HEK293 (cell line): ENCODE measurements around the gene GMPR.

ENCODE experiments used
- CTCF ChIA-PET: fragments of 350-600 bp; formaldehyde crosslinking; extraction: SDS; loops from one replicate; lab custom pipeline; 2021; ENCODE audit warnings: antibody characterized with exemption; lab: Yijun Ruan, JAX
- POLR2A ChIA-PET: fragments of 300-600 bp; formaldehyde crosslinking; extraction: SDS; loops from one replicate; lab custom pipeline; 2020; ENCODE audit warnings: antibody characterized with exemption, inconsistent platforms; lab: Yijun Ruan, JAX
- H3K27ac ChIP-seq: fragments of 200-500 bp; sonication (Bioruptor generic); 2 replicates; pipeline ENCODE4 v1.5.1; 2014; ENCODE audit warnings: low read depth, low read length, control low read depth, inconsistent platforms; ENCODE audit errors: extremely low read depth
- H3K36me3 ChIP-seq, 2 experiments: fragments of 200-500 bp in 1 of 2; sonication (Bioruptor generic) in 1 of 2; 1 replicate in 1 of 2; 2 replicates in 1 of 2; pipeline ENCODE4 v1.5.1; 2014 to 2017; ENCODE audit warnings: inconsistent platforms in 2 of 2, low read length in 2 of 2; ENCODE audit not compliant: control insufficient read depth in 2 of 2, insufficient read depth in 1 of 2
- H3K4me1 ChIP-seq: fragments of 200-500 bp; sonication (Bioruptor generic); 2 replicates; pipeline ENCODE4 v1.5.1; 2014; ENCODE audit warnings: mild to moderate bottlenecking, low read length, inconsistent platforms; ENCODE audit not compliant: control insufficient read depth, insufficient read depth
- H3K4me3 ChIP-seq: 2 replicates; pipeline ENCODE4 v1.5.1; 2011; ENCODE audit warnings: low read depth, mild to moderate bottlenecking, control low read depth, low read length, moderate library complexity
- H3K9me3 ChIP-seq: fragments of 200-500 bp; sonication (Bioruptor generic); 2 replicates; pipeline ENCODE4 v1.5.1; 2014; ENCODE audit warnings: low read depth, low read length, inconsistent platforms; ENCODE audit not compliant: control insufficient read depth, insufficient read depth
- AEBP2 ChIP-seq: fragments of 450-650 bp; formaldehyde crosslinking; IDR thresholded peaks from 2 replicates; pipeline ENCODE4 v1.5.1; 2016; ENCODE audit warnings: missing biosample characterization, missing genetic modification characterization, borderline replicate concordance
- GLI2 ChIP-seq: fragments of 450-650 bp; formaldehyde crosslinking; IDR thresholded peaks from 2 replicates; pipeline ENCODE4; 2017; ENCODE audit warnings: missing biosample characterization, missing genetic modification characterization, low read depth, borderline replicate concordance
- IKZF3 ChIP-seq: fragments of 450-650 bp; IDR thresholded peaks from 2 replicates; pipeline ENCODE4 v1.5.0; 2018; ENCODE audit warnings: missing biosample characterization, mild to moderate bottlenecking, missing genetic modification characterization, moderate library complexity
- KLF1 ChIP-seq: fragments of 450-650 bp; formaldehyde crosslinking; IDR thresholded peaks from 2 replicates; pipeline ENCODE4 v1.5.1; 2016; ENCODE audit warnings: missing biosample characterization, missing genetic modification characterization
- KLF7 ChIP-seq: fragments of 450-650 bp; formaldehyde crosslinking; IDR thresholded peaks from 2 replicates; pipeline ENCODE4 v1.5.1; 2016; ENCODE audit warnings: missing biosample characterization, missing genetic modification characterization, borderline replicate concordance
- SCRT1 ChIP-seq: fragments of 450-650 bp; formaldehyde crosslinking; IDR thresholded peaks from 2 replicates; pipeline ENCODE4 v1.5.1; 2016; ENCODE audit warnings: missing biosample characterization, missing genetic modification characterization, borderline replicate concordance
- SCRT2 ChIP-seq: fragments of 450-650 bp; formaldehyde crosslinking; IDR thresholded peaks from 2 replicates; pipeline ENCODE4 v1.5.1; 2016; ENCODE audit warnings: missing biosample characterization, missing genetic modification characterization
- TRIM28 ChIP-seq: IDR thresholded peaks from 2 replicates; pipeline ENCODE4 v1.6.1; 2011; ENCODE audit warnings: low read length, control low read depth, borderline replicate concordance
- ZBTB6 ChIP-seq: fragments of 450-650 bp; formaldehyde crosslinking; IDR thresholded peaks from 2 replicates; pipeline ENCODE4 v1.5.1; 2017; ENCODE audit warnings: missing biosample characterization, missing genetic modification characterization
- ZFP41 ChIP-seq: fragments of 450-650 bp; formaldehyde crosslinking; IDR thresholded peaks from 2 replicates; pipeline ENCODE4 v1.5.1; 2016; ENCODE audit warnings: missing biosample characterization, missing genetic modification characterization, borderline replicate concordance
- ZNF211 ChIP-seq: fragments of 450-650 bp; formaldehyde crosslinking; IDR thresholded peaks from 2 replicates; pipeline ENCODE4 v1.5.1; 2016; ENCODE audit warnings: low read depth, missing biosample characterization, missing genetic modification characterization
- ZNF37A ChIP-seq: fragments of 450-650 bp; IDR thresholded peaks from 2 replicates; pipeline ENCODE4 v1.5.1; 2018; ENCODE audit warnings: missing biosample characterization, missing genetic modification characterization
- ZNF398 ChIP-seq: fragments of 450-650 bp; formaldehyde crosslinking; IDR thresholded peaks from 2 replicates; pipeline ENCODE4 v1.5.1; 2017; ENCODE audit warnings: missing biosample characterization, missing genetic modification characterization
- ZNF473 ChIP-seq: fragments of 450-650 bp; formaldehyde crosslinking; IDR thresholded peaks from 2 replicates; pipeline ENCODE4 v1.5.1; 2017; ENCODE audit warnings: missing biosample characterization, missing genetic modification characterization
- ZNF518A ChIP-seq: fragments of 450-650 bp; formaldehyde crosslinking; conservative IDR thresholded peaks from 2 replicates; pipeline ENCODE4 v1.5.1; 2016; ENCODE audit warnings: low read depth, missing biosample characterization, missing genetic modification characterization
- ZNF530 ChIP-seq: fragments of 450-650 bp; formaldehyde crosslinking; IDR thresholded peaks from 2 replicates; pipeline ENCODE4 v1.5.1; 2016; ENCODE audit warnings: low read depth, missing biosample characterization, missing genetic modification characterization
- ZNF585B ChIP-seq: fragments of 450-650 bp; formaldehyde crosslinking; IDR thresholded peaks from 2 replicates; pipeline ENCODE4 v1.5.1; 2016; ENCODE audit warnings: missing biosample characterization, missing genetic modification characterization
- ZNF670 ChIP-seq: fragments of 450-650 bp; formaldehyde crosslinking; IDR thresholded peaks from 2 replicates; pipeline ENCODE4 v1.5.1; 2016; ENCODE audit warnings: missing biosample characterization, missing genetic modification characterization, low read depth
- ZNF777 ChIP-seq: fragments of 450-650 bp; formaldehyde crosslinking; IDR thresholded peaks from 2 replicates; pipeline ENCODE4 v1.5.1; 2017; ENCODE audit warnings: missing biosample characterization, missing genetic modification characterization, borderline replicate concordance

Gene GMPR

GRCh38 chr6:16321341-16321710, 82.9 kb downstream of the GMPR start:
- no peak overlapping the region for H3K27ac ChIP-seq
- ChIA-PET POLR2A (no interaction called here), CTCF (interaction anchor here (0.5 to 8.5 kb wide), 3 partner anchors 12 to 442 kb away, joined by 3 to 86 read pairs (median 3); no protein-coding TSS in a partner anchor)
- TF ChIP-seq KLF7 (tag by site-specific recombination) (no peak), ZNF518A (tag by site-specific recombination) (no peak), ZNF398 (tag by site-specific recombination) (no peak), SCRT2 (tag by site-specific recombination) (no peak), SCRT1 (no peak), ZNF211 (tag by site-specific recombination) (no peak), TRIM28 (no peak), ZBTB6 (no peak), ZNF777 (tag by site-specific recombination) (no peak), ZNF670 (tag by site-specific recombination) (no peak), ZNF37A (tag by site-specific recombination) (no peak), ZFP41 (tag by site-specific recombination) (no peak), ZNF530 (no peak), ZNF585B (tag by site-specific recombination) (no peak), GLI2 (tag by site-specific recombination) (no peak), IKZF3 (tag by site-specific recombination) (no peak), KLF1 (tag by site-specific recombination) (no peak), AEBP2 (tag by site-specific recombination) (no peak), ZNF473 (tag by site-specific recombination) (no peak)
- TF ChIP-seq, all 188 proteins: peak for 0
- no peaks in the 10 kb centered on the region for H3K9me3 ChIP-seq
- no peak overlapping the region for H3K4me3 ChIP-seq
- peaks cover 0 to 6% of the 10 kb centered on the region in 2 experiments; a peak in 2 of 3 replicates for H3K36me3 ChIP-seq
- peaks cover 11% of the 10 kb centered on the region for H3K4me1 ChIP-seq
